Measurements from ENCODE around the gene GZMA.
"Not testable (repeated sequence)": the region's sequence is repeated elsewhere in the genome, so short reads cannot be mapped to it uniquely, and the experiment has no call there.

GRCh38 chr5:55101148-55101547, 1.3 kb upstream of the GZMA start:
- not testable (repeated sequence) for TF ChIP-seq CTCF (IDR thresholded peaks at IDR 0.05; ENCODE audit: poor library complexity); EZH2 (IDR thresholded peaks at IDR 0.05; ENCODE audit: borderline replicate concordance)

Data from hepatocyte (in vitro differentiated cells).